Left kidney (tissue), 2 donors: ENCODE data around the gene PRKCQ. TPM values are rescaled to one million over a fixed set of nuclear protein-coding genes. Genes with fewer than 3 reads are reported as not detected.
"Not testable (repeated sequence)": the region's sequence is repeated elsewhere in the genome, so short reads cannot be mapped to it uniquely, and the experiment has no call there.

Experiments
- DNase-seq: peaks from one replicate; pipeline ENCODE4 v3.0.0-alpha.2; 2013
- polyA plus RNA-seq: library from polyadenylated mRNA; unstranded; fragments of 120-200 nt; gene quantifications from one replicate; pipeline ENCODE4 v1.2.1, GENCODE V29; 2013; ENCODE audit not compliant: insufficient read length

Gene PRKCQ
- polyA plus RNA-seq, 1 donor = 16.5 TPM

DNA sequence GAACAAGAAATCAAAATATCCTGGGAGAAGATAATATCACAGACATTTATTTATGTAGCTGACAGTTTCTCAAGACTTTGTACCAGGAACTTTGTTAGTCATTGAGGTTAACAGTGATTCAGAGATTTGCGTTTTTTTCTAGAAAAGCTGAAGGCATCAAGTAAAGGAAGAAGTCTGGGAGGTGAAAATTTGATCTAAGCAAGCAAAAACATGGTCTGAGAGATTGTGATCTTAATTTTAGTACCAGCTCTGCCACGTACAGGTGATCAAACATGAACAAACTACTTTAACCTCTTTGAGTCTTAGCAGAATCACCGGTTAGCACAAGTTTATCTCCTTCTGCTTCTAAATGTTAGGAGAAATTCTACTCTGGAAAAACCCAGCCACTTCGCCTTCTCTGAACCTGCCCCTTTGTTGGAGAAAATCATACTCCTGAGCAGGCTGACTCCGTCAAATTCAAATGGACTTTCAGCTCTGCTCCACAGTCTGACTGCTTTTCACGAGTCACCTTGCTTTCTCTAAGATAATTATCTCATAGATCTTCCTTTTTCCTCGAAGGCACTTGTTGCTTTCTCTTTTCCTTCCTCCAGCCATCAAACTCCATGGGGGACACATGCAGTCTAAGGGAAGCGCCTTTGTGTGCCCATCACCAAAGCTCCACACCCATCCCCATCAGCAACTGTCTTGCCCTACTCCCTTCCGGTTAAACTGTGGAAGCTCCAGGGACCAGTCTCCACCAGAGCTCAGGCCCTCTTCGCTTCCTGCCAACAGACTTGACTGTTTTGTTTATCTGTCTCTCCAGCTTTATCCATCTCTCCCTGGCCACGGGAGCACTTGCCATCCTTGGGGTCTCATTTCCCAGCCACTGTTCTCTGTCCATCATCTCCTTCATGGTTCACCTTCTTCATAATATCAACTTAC, 86.3 kb downstream of the PRKCQ start:
- DNase-seq = no peak

DNA sequence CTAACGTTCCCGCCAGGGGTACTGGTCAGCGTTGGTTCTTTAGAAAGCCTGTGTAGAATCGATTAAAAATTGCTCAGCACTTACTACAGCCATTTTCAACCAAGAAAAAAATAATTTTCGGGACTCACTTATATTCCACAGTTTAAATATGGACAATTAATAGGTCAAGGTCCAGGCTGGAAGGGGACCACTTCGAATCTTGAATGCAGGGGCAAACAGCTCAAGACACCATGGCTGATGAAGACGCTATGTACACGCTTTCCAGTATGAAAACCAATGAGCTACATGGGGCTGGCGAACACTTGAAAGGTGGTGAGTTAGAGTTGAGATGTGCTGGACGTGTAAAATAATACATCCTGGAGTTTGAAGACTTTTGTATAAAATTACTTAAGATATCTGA, 87.2 kb downstream of the PRKCQ start:
- no peak for DNase-seq

DNA sequence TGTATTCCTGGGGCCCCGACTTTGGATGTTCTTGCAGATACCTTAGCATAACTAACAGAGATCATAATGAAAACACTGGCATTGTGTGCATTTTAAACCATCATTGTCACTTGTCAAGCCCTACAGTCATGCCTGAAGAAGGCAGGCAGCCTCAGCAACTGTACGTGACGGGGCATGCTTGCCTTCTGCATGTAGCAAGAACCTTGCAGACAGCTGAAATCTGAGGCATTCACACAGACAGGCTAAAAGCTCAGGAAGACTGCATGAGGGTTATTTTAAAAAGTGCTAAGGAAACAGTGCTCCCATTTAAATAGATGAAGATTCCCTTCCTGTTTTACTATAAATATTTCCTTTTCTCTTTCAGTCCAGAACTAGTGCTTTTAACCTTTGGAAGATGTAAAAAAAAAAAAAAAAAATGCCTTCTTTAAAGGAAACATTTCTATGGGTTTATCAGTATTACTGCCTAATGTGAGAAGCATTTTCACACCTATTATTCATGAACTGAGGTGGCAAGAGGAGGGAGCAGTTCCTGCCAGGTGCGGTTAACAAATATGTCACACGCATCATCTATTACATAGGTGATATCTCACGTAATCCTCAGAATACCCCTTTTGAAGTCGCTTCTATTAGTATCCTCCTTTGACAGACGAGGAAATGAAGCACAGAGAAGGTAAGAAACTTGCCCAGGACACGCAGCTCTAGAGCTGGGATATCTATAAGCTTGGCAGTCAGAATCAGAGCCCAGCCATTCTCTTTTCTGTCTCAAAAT, 88.1 kb downstream of the PRKCQ start:
- no peak for DNase-seq

DNA sequence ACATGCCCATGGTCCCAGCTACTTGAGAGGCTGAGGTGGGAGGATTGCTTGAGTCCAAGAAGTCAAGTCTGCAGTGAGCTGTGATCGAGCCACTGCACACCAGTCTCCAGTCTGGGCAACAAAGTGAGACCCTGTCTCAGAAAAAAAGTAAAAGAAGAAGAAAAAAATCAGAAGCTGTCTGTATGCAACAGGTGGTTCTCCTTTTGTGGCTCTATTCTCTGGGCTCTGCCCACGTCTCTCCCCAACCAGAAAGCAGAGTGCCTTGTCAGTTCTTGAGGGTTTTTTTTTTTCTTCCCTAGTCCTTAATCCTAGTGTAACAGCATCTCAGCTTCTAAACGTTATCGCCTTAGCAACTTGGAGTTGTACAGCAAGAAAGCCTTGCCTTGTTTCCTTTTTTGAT, 89.5 kb downstream of the PRKCQ start:
- DNase-seq = no peak

DNA sequence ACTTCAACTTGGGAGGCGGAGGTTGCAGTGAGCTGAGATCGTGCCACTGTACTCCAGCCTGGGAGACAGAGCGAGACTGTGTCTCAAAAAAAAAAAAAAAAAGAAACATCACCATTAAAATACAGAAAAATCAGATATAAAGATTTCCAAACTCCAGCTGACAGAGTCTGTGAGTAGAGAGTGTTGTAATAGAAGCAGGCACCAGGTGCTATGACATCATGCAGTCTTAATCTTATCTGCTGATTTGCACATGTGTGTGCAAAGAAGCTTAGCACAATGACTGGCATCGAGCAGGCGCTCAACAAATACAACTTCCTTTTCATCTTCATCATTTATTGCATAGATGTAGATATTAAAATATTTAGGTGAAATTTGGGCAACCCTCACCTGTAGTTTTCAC, 92.2 kb downstream of the PRKCQ start:
- no peak for DNase-seq

DNA sequence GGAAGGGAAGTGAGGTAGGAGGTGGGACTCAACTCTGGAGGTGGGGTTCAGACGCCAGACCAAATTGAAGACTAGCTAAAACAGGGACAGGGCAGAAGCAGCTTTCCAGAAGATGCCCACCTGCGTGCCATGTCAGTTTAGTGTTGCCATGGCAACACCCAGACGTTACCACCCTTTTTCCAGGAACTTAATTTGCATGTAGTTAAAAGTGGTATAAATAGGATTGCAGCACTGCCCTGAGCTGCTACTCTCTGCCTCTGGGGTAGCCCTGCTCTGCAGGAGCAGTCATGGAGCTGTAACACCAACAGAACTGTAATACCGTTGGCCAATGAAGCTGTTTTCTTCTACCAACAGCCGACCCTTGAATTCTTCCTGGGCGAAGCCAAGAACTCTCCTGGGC, 93.8 kb downstream of the PRKCQ start:
- DNase-seq = no peak

DNA sequence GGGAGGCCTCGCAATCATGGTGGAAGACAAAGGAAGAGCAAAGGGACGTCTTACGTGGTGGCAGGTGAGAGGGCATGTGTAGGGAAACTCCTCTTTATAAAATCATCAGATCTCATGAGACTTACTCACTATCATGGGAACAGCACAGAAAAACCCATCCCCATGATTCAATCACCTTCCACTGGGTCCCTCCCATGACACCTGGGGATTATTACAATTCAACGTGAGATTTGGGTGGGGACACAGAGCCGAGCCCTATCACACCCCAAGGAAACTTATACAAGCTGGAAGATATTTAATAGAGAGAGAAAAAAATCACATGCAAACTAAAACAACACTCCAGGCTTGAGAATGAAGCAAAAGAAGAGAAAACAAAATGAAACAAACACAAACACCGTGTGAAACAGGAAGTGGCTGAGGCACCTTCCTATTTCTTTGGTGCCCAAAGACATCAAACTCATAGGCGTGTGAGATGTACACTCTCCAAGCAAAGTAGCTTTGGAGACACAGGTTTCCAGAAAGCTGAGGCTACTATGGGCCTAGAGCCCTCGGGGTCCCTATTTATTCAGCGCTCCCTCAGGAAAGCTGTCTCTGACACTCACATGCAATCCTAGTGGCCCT, 97.2 kb downstream of the PRKCQ start:
- DNase-seq = no peak

DNA sequence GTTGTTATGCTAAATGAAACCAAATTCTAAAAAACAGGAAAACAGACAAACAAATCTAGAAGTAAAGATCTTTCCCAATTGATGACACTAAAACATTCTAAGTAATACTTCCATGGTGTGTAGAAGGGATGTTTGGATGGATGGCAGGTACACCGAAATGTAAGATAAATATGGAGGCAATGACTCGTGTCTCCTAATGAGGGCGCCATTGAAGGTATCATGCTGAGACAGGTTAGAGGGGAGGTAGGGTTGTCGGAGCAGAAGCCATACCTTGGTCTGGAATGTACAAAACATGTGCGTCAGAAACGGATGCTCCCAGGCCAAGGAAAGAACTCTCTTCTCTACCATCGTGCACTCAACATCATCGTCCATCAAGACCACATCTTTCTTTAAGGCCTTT, 101.4 kb downstream of the PRKCQ start:
- DNase-seq = no peak

DNA sequence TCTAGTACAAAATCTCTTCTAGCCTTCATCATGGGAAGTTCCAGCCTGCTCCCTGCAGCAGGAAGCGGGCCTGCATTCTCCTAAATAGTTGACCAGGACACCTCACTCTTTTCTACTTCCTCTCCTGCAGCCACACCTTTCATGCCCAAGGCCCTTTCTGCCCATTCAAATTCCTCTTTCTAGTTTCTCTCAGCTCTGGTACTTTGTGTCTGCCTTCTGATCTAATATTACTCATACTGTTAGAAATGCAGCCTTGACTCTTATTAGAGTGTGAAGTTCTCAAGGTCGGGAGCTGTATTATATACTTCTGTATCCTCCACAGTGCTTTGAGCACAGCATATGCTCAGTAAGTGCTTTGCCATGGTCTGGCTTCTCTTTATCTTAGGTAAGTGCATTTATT, 103.1 kb downstream of the PRKCQ start:
- no peak for DNase-seq

DNA sequence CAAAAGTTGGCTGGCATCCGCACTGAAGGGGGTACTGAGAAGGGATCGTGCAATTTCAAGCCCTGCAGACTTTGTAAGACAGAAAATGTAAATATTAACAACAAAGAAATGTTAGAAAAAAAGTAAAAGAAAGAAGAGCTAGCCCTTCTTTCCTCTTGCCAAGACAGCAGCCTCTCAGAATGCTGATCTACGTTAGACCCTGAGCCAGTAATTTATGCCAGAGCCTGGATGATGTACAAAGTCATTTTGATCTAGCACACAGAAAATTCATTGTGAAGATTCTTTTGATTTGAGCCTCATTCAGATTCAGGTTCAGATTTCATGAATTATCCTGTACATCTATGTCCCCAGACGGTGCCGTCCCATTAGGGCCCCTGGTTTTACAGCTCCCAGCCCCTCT, 105.2 kb downstream of the PRKCQ start:
- DNase-seq = no peak

DNA sequence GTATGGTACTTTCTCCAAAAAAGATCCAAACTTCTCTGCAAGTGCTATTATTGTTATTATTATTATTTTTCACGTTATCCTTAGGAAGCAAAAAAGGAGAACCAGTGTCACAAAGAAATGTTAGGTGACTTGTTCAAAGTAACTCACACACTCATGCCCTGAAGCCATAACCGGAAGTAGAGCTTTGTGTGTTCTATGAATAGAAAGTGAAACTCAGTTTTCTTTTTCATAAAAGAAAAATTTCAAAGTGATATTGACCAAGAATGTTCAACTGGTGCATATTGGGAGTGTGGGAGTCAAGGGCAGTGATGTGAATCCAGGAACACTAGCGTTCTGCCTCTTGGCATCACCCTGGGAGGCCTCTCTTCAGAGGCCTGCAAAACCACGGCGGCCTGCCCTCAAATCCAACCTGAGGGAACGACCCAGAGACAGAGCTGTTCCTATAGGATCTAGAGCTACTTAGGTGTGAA, 106.1 kb downstream of the PRKCQ start:
- DNase-seq = no peak

DNA sequence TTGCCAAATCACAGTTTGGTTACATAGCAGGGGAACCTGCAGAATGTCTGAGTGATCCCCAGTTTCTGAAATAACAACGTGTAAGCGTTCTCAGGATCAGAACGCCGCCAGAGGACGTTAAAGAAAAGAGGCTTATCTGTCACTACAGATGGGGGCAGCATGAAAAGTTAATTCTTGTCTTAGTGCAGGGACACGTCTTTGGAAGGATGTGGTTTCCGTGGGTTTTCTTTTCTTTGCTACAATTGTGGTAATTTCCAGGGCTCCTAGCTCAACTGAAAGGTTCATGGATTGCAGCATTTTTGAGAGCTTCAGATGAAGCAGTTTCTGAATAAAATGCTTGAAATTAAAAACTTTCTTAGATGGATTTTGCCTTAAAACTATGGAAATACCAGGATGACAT, 106.6 kb downstream of the PRKCQ start:
- no peak for DNase-seq

DNA sequence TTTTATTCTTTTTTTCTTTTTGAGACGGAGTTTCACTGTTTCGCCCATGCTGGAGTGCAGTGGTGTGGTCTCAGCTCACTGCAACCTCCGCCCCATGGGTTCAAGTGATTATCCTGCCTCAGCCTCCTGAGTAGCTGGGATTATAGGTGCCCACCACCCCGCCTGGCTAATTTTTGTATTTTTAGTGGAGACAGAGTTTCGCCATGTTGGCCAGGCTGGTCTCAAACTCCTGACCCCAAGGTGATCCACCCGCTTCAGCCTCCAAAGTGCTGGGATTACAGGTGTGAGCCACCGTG, 107.4 kb downstream of the PRKCQ start:
- not testable (repeated sequence) for DNase-seq

DNA sequence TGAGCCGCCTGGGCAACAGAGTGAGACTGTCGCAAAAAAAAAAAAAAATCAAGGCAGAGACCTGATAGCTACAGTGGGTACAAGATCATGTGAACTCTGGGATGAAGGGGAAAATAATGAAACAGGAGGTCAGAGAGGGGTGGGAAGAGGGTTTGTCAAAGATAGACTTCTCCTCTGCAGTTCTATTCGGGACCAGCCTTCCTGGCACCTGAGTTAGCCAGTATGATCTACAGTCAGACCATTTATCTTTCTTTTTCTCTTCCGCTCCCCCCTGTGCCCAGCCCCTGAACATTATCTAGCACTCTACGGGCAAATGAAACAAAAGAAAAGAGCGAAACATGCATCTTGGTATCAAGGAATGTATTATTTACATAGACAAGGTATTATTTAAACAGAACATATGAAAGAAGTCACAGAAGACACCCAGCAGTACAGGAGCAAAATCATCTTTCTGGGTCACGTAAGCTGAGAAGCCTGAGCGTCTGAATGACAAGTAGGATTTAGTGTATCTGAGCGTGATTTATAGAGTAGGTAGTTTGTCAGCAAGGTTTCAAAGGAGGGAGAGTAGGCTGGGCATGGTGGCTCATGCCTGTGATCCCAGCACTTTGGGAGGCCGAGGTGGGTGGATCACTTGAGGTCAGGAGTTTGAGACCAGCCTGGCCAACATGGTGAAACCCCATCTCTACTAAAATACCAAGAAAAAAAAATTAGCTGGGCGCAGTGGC, 109.0 kb downstream of the PRKCQ start:
- no peak for DNase-seq

DNA sequence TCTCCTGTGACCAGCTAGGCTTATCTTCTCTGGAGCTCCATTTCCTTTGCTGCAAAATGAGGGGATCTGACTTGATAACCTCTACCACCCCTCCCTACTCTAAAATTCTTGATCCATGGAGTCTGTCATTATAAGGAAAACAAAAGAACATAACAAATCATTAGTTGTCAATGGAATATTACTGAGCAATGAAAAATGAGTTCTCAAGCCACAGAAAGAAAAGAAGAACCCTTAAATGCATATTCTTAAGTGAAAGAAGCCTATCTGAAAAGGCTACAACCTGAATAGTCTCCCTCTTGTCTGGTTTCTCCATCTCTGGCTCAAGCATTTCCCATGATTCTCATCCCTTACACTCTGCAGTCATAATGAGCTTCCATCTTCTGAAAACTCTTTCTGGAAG, 110.4 kb downstream of the PRKCQ start:
- no peak for DNase-seq

DNA sequence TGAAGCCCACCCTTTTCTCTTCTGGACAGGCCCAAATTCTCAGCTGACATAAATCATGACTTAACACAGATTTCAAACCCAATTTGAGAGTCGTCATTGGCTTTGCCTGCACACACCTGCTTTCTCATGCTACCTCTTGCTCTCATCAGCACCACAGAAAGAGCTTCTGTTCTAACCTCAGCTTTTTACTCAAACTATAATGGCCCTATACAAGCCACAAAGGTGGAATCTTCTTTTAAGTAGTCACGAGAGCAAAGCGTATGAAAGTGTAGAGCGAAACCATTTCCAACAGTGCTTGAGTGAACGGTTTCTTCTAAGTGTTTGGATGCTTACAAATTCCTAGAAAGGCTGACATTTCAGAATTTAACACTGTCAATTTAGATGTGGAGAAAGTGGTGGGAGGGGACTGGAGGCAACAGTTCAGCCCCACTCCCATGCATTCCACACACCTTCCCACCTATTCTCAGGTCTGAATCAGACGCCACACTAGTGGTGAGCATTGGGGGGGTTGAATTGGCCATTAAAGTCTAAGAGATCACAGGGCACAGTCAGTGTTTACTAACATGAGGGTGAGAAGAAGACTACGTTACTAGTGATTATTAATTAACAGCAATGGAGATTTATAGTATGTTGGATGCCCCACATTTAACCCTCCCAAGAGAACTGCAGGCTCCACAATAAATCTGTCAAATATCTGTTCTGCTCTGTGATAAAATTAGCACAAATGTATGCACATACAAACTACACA, 114.0 kb downstream of the PRKCQ start:
- DNase-seq = no peak

DNA sequence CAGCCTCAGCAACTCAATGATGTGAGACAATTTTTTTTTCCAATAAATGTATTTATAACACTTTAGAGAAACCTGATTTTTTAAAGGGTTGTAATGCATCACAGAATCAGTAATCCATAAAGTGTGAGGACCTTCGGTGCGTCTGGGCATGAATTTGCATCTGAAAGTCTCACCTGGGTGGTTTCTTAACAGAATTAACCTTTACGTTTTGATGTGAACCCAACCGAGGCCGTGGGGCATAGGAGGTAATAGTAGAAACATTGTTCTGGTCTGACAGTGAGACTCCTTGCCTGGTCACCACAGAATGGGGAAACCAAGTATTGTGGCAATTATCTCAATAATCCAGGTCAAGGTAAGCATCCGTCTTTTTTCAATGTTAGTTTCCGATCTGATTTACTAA, 114.6 kb downstream of the PRKCQ start:
- DNase-seq = no peak

DNA sequence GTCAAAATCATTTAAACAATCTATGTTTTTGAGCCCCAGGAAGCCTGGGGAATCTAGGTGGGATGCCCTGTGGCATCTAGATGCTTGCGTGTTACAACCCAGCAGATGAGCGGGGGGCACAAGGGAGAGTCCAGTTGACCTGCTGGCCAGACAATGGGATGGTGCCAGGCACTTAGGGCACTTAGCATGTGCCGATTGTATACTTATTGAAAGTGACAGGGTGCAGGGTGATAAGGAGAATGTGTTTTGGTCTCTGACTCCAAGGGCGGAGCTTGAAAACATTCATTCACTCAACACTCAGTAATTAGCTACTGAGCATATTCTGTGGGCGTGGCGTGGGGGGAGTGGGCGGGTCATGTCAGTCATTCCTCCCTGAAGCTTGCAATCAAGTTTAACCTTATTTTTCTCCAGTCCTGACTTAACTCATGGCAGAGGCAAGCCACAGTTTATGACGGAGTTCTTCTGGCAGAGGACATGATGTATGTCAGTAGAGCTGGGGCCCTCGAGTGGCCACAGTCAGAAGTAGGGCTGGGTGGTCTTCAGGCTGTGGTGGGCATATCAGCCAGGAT, 115.1 kb downstream of the PRKCQ start:
- DNase-seq = no peak

DNA sequence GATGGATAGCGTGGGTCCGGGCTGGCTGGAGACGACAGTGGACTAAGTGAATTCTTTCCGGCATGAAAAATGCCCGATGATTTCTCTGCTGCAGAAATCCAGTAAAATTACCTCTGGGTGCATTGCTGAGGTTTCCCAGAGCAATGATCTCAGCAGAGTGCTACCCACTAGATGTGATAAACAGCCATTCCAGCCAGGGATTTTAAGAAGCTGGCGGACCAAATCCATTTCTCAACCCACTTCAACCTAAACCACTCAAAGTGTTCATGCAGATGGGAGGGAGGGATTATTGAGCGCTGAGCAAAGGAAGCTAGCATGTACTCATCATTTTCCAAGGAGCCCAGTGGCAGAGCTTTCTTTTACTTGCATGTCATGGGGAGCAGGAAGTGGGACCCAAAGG, 116.7 kb downstream of the PRKCQ start:
- no peak for DNase-seq

DNA sequence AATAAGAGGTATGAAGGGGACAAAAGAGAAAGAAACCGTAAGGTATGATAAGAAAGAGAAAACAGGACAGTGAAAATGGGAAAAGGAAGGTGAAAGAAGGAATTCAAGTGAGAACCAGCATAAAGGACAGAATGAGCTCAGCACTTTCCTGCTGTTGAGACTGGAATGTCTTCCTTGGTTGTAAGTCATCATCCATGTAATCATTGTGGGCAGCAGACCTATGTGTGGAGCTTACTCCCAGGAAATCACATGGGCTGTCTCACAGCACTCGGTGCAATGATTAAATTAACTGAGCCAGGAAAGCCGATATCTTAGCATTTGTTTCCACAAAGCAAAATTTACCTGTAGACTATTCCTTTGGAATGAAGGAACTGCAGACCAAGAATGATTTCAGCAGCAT, 118.1 kb downstream of the PRKCQ start:
- no peak for DNase-seq

DNA sequence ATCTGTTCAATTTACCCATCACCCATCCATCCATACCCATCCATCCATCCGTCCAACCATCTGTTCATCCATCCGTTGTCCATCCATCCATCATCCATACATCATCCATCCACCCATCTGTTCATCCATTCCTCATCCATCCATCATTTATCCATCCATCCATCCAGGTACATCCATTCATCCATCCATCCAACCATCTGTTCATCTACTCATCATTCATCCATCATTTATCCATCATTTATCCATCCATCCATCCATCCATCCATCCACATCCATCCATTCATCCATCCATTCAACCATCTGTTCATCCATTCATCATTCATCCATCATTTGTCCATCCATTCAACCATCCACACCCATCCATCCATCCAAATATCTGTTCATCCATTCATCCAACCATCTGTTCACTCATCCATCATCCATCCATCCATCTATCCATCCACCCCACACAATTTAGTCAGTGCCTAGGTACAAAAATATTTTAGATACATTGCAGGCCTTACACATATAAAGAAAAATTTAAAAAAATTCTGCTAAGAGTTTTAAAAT, 119.1 kb downstream of the PRKCQ start:
- DNase-seq = no peak
